Measurements from ENCODE around the gene ASAP3.
"Not testable (repeated sequence)": the region's sequence is repeated elsewhere in the genome, so short reads cannot be mapped to it uniquely, and the experiment has no call there.

Gene ASAP3

GRCh38 chr1:23496490-23497181 lies 12.7 kb upstream of the ASAP3 start:
- no peak for TF ChIP-seq CTCF (IDR thresholded peaks at IDR 0.05; ENCODE audit: low read depth, low read length)
- no peak for DNase-seq (ENCODE audit: extremely low read depth, low read depth)

- not testable (repeated sequence) for DNase-seq (ENCODE audit: extremely low read depth, low read depth)
These were observed 10.9 kb upstream of the ASAP3 start for GRCh38 chr1:23494836-23495235.

GRCh38 chr1:23492776-23493175 lies 8.8 kb upstream of the ASAP3 start:
- DNase-seq (ENCODE audit: extremely low read depth, low read depth): not testable (repeated sequence)

- TF ChIP-seq CTCF (IDR thresholded peaks at IDR 0.05; ENCODE audit: low read depth, low read length): no peak
- DNase-seq (ENCODE audit: extremely low read depth, low read depth): no peak
These were observed 8.2 kb upstream of the ASAP3 start for GRCh38 chr1:23492132-23492720.

GRCh38 chr1:23489842-23490241 lies 5.9 kb upstream of the ASAP3 start:
- DNase-seq (ENCODE audit: extremely low read depth, low read depth): no peak

GRCh38 chr1:23485002-23485332 lies 988 bp upstream of the ASAP3 start:
- TF ChIP-seq CTCF (IDR thresholded peaks at IDR 0.05; ENCODE audit: low read depth, low read length): no peak
- DNase-seq (ENCODE audit: extremely low read depth, low read depth): no peak

More at GRCh38 chr1:23489842-23490241, 5.9 kb upstream of the ASAP3 start:
- TF ChIP-seq CTCF (IDR thresholded peaks at IDR 0.05; ENCODE audit: low read depth, low read length): no peak

GRCh38 chr1:23484253-23485001 lies 448 bp upstream of the ASAP3 start:
- TF ChIP-seq CTCF (IDR thresholded peaks at IDR 0.05; ENCODE audit: low read depth, low read length): no peak
- DNase-seq (ENCODE audit: extremely low read depth, low read depth): peak; percentile 86

- TF ChIP-seq CTCF (IDR thresholded peaks at IDR 0.05; ENCODE audit: low read depth, low read length): no peak
- no peak for DNase-seq (ENCODE audit: extremely low read depth, low read depth)
These were observed 2.1 kb downstream of the ASAP3 start for GRCh38 chr1:23481904-23482303.

All from AG09319 (cell line).